GM10248 (cell line): ENCODE data around the gene BRICD5.

Source experiments
- CTCF ChIA-PET: fragments of 300-600 bp; sonication (Branson Sonifier 250); formaldehyde crosslinking; extraction: SDS; loops from one replicate; lab custom pipeline; 2021; ENCODE audit warnings: antibody characterized with exemption; lab: Yijun Ruan, JAX
- POLR2A ChIA-PET: fragments of 350-650 bp; sonication (Branson Sonifier 250); formaldehyde crosslinking; extraction: SDS; loops from one replicate; lab custom pipeline; 2020; ENCODE audit warnings: antibody characterized with exemption; lab: Yijun Ruan, JAX
- DNase-seq: peaks from one replicate; pipeline ENCODE4 v3.0.0; 2012; ENCODE audit errors: extremely low spot score
- TF ChIP-seq, protein P1 (sequence below): IDR thresholded peaks from 2 replicates; pipeline ENCODE4 v1.5.1; 2012; ENCODE audit warnings: mild to moderate bottlenecking, low read depth; ENCODE audit errors: extremely low read depth, missing control alignments, control extremely low read depth

BRICD5 gene

DNA sequence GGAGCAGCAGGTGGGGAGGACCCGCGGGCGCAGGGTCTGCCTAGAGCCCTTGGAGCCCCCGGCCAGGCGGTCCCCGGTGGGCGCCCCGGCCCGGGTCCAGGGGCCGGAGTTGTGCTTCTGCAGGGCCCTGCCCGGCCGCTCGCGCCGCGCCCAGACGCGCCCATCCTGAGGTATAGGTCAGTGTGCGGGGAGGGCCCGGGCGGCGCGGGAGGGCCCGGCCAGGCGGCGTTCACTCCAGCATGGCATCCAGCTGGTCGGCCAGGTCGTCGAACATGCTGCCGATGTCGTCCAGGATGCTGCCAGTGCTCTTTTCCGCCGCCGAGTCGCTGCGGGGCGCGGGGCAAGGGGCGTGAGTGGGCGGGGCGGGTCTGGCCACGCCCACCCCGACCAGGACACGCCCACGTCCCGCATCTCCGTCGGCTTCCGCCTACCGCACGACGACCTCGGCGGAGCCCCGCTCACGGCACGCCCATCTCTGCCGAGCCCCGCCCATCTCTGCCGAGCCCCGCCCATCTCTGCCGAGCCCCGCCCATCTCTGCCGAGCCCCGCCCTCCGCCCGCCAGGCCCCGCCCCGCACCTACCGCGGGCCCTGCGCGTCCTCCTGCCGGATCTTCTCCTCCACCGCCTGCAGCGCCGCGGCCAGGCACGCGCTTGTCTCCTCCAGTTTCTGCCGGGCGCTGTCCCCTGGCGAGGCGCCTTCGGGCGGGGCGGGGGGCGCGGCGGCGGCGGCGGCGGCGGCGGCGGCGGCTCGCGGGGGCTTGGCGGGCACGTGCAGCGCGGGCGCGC, 32.1 kb downstream of the BRICD5 start:
- POLR2A ChIA-PET = no interaction called here

DNA sequence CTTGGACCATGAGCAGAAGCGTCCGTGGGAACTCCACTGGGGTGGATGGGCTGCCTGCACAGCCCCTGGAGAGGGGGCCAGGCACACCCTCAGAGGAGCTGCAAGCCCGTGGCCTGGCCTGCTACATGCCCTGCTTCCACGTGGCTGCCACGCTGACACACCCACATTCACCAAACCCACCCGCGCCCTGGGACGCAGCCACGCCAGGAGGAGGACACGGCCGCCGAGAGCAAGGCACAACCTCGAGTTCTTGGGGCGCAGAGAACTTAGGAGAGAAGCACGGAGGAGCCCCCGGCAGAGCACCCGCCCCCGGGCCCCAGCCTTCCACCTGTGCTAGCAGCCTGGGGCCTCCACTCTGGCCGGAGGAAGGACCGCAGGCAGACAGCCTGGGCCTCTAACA, 33.1 kb downstream of the BRICD5 start:
- POLR2A ChIA-PET = interaction anchor here (0.9 kb wide), 1 partner anchor 22 kb away, joined by 4 read pairs; the partner anchor contains the start of gene TRAF7
- CTCF ChIA-PET = interaction anchor here (0.8 kb wide), 1 partner anchor 10 kb away, joined by 3 read pairs; no protein-coding TSS in a partner anchor
- TF ChIP-seq, protein P1, sequence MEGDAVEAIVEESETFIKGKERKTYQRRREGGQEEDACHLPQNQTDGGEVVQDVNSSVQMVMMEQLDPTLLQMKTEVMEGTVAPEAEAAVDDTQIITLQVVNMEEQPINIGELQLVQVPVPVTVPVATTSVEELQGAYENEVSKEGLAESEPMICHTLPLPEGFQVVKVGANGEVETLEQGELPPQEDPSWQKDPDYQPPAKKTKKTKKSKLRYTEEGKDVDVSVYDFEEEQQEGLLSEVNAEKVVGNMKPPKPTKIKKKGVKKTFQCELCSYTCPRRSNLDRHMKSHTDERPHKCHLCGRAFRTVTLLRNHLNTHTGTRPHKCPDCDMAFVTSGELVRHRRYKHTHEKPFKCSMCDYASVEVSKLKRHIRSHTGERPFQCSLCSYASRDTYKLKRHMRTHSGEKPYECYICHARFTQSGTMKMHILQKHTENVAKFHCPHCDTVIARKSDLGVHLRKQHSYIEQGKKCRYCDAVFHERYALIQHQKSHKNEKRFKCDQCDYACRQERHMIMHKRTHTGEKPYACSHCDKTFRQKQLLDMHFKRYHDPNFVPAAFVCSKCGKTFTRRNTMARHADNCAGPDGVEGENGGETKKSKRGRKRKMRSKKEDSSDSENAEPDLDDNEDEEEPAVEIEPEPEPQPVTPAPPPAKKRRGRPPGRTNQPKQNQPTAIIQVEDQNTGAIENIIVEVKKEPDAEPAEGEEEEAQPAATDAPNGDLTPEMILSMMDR = no peak
- DNase-seq = no peak

More for the DNA sequence above, 32.1 kb downstream of the BRICD5 start:
- no peak for DNase-seq
- TF ChIP-seq, protein P1 = no peak
- CTCF ChIA-PET = interaction anchor here (0.8 kb wide), 1 partner anchor 11 kb away, joined by 3 read pairs; no protein-coding TSS in a partner anchor

DNA sequence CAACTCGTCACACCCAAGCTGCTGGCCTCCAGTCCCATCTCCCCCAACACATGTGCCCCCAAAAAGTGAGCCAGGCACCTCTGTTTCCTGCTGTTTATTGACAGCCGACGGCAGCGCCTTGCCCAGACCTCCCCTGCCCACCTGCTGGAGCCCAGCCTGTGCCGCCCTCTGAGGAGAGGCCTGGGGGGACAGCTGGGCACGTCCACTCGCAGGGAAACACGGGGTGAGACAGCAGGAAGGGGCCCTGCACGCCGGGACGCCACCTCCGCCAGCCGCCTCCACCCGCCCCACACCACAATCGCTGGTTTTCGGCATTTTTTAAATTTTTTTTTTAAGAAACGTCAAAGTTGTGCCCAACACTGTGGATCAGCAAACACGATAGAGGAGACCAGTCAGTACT, 33.6 kb downstream of the BRICD5 start:
- ChIA-PET POLR2A (interaction anchor here (0.9 kb wide), 1 partner anchor 22 kb away, joined by 4 read pairs; the partner anchor contains the start of gene TRAF7), CTCF (no interaction called here)
- TF ChIP-seq, protein P1 = no peak
- no peak for DNase-seq

DNA sequence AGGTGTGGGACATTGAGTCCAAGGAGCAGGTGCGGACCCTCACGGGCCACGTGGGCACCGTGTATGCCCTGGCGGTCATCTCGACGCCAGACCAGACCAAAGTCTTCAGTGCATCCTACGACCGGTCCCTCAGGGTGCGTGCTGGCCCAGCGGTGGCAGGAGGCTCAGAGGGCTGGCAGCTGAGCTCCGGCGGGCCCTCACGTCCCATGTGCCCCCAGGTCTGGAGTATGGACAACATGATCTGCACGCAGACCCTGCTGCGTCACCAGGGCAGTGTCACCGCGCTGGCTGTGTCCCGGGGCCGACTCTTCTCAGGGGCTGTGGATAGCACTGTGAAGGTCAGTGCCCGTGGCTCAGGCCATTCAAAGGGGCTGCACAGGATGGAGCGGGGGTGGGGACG, 34.6 kb downstream of the BRICD5 start:
- no peak for DNase-seq
- POLR2A ChIA-PET = no interaction called here
- CTCF ChIA-PET = no interaction called here
- TF ChIP-seq, protein P1 = no peak

DNA sequence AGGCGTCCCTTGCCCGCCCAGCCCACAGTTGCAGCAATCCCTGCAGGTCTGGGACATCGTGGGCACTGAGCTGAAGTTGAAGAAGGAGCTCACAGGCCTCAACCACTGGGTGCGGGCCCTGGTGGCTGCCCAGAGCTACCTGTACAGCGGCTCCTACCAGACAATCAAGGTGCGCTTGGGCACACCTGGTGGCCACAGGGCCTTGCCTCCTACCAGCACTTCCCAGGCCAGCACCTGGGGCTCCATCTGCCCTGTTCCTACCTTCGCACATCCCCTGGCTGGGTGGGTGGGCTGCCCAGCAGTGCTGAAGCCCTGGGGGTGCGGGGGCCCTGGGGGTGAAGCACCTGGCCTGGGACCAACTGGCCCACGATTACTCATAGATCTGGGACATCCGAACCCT, 35.2 kb downstream of the BRICD5 start:
- no peak for DNase-seq
- ChIA-PET CTCF (no interaction called here), POLR2A (interaction anchor here (1.0 kb wide), 1 partner anchor 20 kb away, joined by 3 read pairs; the partner anchor contains the start of gene TRAF7)
- TF ChIP-seq, protein P1 = no peak

DNA sequence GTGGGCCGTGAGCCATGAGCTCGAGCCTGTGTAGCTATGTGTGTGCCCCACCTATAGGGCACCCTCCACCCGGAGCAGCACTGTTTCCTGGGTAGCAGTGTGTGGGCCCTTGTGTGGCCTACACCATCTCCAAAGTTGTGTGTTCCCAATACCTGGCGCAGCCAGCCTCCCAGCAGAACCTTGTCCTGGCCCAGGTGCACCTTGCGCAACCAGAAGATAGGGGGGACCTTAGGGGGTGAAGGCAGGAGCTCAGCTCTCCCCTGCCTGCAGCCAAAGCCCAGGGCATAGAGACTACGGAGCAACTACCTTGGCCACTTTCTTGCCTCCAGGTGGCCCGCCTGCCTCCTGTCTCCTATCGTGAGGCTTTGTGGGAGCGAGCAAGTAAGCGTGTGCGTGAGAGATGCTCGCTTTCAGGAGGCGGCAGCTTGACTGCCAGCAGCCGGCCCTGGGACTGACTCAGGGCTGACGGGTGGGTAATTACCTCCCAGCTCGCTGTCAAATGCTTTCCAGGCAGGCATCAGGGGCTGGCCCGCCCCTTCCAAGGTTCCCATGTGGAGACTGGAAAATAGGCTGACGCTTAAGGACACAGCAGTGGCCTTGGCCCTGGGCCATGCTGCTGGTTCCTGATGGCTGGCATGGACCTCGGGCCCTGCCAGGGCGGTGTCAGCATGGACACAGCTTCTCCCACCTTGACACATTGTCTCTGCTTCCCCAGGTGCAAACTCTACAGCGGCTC, 36.1 kb downstream of the BRICD5 start:
- TF ChIP-seq, protein P1 = no peak
- POLR2A ChIA-PET = interaction anchor here (1.0 to 3.1 kb wide), 2 partner anchors 19 kb away, joined by 3 to 12 read pairs; partner anchors contain the start of gene TRAF7
- CTCF ChIA-PET = no interaction called here

More for the DNA sequence above, 36.1 kb downstream of the BRICD5 start:
- DNase-seq = no peak
